Cardiac fibroblast (primary cell): ENCODE data around the gene GNAI3.

Experiments
- DNase-seq, 2 donors: peaks; one replicate each; pipeline versions ENCODE4 v3.0.0 to v3.0.0-alpha.2; 2010; ENCODE audit warnings: low read depth in 2 of 2
- H3K4me3 ChIP-seq, 2 donors: replicated peaks in 1 of 2; 1 replicate in 1 of 2; 2 replicates in 1 of 2; pipeline ENCODE4 v1.5.1; 2011; ENCODE audit warnings: low read depth in 2 of 2, low read length in 2 of 2, mild to moderate bottlenecking in 2 of 2, moderate library complexity in 1 of 2
- CTCF ChIP-seq: IDR thresholded peaks from one replicate; pipeline ENCODE4 v1.5.1; 2011; ENCODE audit warnings: low read depth, mild to moderate bottlenecking, low read length, inconsistent platforms

GNAI3 gene

GRCh38 chr1:109610609-109611307, 62.3 kb downstream of the GNAI3 start:
- no peak for TF ChIP-seq CTCF
- DNase-seq: peak in 1 of 2 donors; percentile 44
- H3K4me3 ChIP-seq: no peak overlapping the region

DNA sequence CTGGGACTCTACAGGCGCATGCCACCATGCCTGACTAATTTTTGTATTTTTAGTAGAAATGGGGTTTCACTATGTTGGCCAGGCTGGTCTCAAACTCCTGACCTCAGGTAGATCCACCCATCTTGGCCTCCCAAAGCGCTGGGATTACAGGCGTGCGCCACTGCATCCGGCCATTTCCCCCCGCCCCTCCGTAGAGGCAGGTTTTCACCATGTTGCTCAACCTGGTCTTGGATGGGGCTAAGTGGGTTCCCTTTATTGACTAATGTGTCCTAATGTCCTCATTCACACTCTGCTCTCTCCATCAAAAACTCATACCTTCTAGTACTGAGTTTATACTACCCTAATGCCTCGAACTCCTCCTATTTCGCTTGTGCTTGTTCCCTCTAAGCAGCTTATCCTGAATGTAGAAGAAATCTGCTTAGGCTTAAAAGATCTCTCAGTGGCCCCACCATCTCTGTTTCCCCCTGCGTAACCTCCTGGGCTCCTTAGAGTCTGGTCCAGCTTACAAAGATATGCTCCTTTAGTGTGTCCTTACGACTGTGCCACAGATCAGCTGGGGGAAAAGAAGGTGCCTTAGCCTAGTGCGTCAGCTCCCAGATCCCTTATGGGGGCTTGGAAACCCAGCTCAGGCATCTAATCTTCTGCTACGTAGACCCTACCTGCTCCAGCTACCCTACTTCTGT, 63.0 kb downstream of the GNAI3 start:
- H3K4me3 ChIP-seq: no peak overlapping the region
- no peak for DNase-seq
- no peak for TF ChIP-seq CTCF

GRCh38 chr1:109613361-109614147, 65.1 kb downstream of the GNAI3 start:
- TF ChIP-seq CTCF: no peak
- no peak overlapping the region for H3K4me3 ChIP-seq
- DNase-seq: peak in 1 of 2 donors; percentile 69

- H3K4me3 ChIP-seq: no peak overlapping the region
- peak in 1 of 2 donors; percentile 26 for DNase-seq
- no peak for TF ChIP-seq CTCF
These were observed 67.5 kb downstream of the GNAI3 start for GRCh38 chr1:109615879-109616278.

DNA sequence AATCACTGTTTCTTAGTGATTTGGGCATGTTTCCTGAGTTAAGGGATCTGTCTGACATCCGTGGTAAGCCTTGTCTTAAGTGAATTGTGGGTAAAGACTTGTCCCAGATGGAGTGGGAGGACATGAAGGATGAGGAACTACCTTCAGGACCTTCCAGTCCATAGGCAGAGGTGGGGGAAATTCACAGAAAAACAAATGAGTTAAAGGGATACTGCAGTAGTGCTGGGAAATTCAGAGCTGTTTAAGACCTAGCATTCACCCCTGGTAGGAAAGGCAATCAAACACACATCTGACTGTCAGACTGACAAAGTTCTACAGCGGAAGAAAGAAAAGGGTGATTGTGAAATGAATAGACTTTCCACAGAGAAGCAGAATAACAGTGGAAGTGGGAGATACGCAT, 68.0 kb downstream of the GNAI3 start:
- TF ChIP-seq CTCF: no peak
- H3K4me3 ChIP-seq: no peak overlapping the region
- no peak for DNase-seq

GRCh38 chr1:109617291-109617801, 68.9 kb downstream of the GNAI3 start:
- no peak for TF ChIP-seq CTCF
- DNase-seq: peak; percentile 93 to 94
- H3K4me3 ChIP-seq: no peak overlapping the region
